Amniotic stem cell (primary cell): ENCODE results near the gene SNRPA.
"Not testable (repeated sequence)": the region's sequence is repeated elsewhere in the genome, so short reads cannot be mapped to it uniquely, and the experiment has no call there.

Source experiments
- DNase-seq: peaks from one replicate; lab custom pipeline; 2025; lab: John Stamatoyannopoulos, UW

The SNRPA gene

DNA sequence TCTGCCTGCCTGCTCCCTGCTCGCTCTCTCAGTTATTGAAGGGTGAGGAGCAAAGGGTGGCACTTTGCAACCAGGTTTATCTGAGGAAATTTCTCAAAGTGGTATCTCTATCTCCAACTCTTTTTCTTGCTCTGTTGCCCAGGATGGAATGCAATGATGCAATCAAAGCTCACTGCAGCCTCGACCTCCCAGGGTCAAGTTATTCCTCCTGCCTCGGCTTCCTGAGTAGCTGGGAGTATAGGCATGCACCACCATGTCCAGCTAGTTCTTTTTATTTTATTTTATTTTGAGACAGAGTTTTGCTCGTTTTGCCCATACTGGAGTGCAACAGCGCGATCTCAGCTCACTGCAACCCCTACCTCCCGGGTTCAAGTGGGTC is 5.6 kb upstream of the SNRPA start:
- DNase-seq, result no peak

- DNase-seq, result no peak
Observed at GRCh38 chr19:40747536-40747935, 3.5 kb upstream of the SNRPA start.

DNA sequence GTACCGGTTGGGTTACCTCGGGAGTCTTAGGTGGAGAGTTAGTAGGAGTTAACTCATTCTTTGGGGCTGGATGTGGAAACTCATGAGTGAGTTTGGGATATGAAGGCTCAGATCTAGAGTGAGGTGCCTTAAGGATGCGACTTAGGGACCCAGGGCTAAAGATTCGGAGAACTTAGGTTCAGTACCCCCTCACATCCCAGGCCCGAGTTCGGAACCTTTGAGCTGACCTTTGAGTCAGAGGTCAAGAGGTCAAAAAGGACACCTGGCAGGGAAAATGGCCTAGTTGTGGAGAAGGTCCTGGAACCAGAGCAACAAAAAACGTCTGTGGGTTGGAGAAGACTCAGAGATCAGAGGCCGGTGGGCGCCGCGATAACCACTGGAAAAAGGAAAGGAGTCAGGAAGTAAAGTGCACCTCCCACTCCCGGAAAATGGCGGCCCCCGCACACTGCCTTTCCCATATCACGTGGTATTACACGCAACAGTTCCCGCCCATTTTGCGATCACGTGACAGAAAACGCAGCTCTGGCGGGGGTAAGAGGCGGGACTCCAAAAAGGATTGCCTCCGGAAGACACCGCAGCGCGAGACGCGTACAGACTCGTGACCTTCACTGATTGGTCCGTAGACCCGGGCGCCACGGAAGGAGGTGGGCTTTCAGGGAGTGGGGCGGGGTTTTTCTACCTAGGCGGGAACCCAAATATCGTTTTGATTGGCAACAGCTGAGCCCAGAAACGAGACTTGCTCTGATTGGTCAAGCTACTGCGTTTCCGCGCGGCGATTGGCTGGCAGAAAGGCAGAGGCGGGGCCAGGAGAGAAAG is 737 bp upstream of the SNRPA start, which contains the start of gene ACTMAP:
TSS of gene ACTMAP (minus strand) at position 420 of the 816 bp plus-strand sequence. CDS start 674 bp downstream, outside the sequence.
- peak; percentile 99 for DNase-seq

DNA sequence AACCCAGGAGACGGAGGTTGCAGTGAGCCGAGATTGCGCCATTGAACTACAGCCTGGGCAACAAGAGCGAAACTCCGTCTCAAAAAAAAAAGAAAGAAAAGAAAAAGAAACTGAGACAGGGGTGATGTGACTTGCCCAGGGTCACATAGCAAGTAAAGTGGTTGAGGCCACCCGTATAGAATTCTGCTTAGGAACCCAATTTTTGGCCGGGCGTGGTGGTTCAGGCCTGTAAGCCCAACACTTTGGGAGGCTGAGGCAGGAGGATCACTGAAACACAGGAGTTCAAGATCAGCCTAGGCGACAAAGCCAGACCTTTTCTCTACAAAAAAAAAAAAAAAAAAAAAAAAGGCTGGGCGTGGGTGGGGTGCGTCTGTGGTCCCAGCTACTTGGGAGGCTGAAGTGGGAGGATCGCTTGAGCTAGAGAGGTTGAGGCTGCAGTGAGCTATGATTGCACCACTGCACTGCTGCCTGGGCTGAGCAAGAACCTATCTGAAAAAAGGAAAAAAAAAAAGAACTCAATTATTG is 1.3 kb downstream of the SNRPA start:
- no peak for DNase-seq

- no peak for DNase-seq
Observed at GRCh38 chr19:40754611-40755247, 3.7 kb downstream of the SNRPA start.

DNA sequence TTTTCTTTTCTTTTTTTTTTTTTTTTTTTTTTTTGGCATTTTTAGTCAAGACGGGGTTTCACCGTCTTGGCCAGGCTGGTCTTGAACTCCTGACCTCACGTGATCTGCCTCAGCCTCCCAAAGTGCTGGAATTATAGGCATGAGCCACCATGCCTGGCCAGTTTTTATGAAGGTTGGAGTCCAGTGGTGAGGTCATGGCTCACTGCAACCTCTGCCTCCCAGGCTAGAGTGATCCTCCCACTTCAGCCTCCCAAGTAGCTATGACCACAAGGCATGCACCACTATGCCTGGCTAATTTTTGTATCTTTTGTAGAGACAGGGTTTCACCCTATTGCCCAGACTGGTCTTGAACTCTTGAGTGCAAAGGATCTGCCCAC is 4.2 kb downstream of the SNRPA start:
- no peak for DNase-seq

DNA sequence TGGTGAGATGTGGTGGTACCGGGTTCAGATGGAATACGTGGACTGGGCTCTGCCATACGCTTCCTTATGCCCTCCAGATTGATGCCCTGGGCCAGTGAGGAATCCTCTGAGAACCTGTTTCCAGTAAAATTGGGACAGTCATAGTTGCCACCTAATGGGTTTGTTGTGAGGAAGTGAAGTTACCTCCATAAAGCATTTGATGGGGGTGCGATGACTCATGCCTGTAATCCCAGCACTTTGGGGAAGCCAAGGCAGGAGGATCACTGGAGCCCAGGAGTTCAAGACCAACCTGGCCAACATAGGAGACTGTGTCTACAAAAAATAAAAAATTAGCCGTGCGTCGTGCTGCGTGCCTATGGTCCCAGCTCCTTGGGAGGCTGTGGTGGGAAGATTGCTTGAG is 4.8 kb downstream of the SNRPA start:
- no peak for DNase-seq

GRCh38 chr19:40756502-40757110 is 5.6 kb downstream of the SNRPA start:
- DNase-seq, result no peak

- DNase-seq, result no peak
Observed at GRCh38 chr19:40758491-40758890, 7.5 kb downstream of the SNRPA start.

DNA sequence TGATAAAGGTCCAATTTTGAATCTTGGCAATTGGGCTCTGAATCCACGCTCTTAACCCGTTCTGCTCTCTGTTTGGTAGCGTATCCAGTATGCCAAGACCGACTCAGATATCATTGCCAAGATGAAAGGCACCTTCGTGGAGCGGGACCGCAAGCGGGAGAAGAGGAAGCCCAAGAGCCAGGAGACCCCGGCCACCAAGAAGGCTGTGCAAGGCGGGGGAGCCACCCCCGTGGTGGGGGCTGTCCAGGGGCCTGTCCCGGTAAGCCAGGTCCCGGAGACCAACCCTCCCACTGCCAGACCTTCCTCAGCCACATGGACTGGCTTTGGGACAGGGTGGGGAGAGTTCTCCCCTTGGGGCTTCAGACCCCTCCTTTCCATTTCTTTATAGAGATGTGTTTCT is 8.3 kb downstream of the SNRPA start:
- no peak for DNase-seq

DNA sequence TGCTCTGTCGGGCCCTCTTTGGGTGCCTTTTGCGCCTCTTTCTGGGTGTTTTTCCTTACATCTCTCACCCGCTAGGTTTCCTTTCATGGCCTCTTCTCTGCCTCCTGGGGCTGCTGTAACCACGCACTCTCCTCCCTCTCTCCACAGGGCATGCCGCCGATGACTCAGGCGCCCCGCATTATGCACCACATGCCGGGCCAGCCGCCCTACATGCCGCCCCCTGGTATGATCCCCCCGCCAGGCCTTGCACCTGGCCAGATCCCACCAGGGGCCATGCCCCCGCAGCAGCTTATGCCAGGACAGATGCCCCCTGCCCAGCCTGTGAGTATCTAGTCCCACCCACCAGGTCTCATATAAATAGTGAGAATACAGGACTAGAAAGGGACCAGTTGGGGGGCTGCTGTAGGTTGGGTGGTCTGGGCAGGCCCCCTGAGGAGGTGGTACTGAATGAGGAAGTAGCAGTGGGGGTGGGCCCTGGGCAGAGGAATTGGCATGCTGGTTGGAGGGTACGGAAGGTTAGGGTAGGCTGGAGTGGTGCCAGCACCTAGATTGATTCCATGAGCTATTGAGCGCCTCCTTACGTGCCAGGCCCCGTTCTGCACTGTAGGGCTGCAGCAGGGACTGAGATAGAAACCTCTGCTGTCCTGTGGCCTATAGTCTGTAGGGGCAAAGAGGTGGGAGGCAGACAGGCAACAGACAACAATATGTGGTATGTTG is 11.9 kb downstream of the SNRPA start:
- DNase-seq, result no peak

GRCh38 chr19:40763526-40763925 is 12.5 kb downstream of the SNRPA start:
- no peak for DNase-seq

DNA sequence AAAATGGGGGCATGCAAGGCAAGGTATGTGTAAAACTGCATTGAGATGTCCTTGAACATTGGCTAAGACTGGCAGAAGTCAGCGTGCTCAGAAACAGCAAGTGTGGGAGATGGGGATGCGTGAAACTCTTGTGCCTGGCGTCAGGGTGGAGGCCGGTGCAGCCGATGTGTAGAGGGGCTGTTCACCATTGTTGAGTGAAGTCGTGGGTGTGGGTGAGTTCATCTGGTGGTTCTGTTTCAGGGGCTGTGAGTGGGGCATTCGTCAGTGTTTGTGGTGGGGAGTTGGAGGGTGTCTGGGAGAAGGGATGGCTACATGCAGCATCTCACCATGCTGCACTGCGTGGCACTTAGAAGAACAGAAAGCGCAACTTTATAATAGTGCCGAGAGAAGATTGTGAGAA is 13.0 kb downstream of the SNRPA start:
- no peak for DNase-seq

DNA sequence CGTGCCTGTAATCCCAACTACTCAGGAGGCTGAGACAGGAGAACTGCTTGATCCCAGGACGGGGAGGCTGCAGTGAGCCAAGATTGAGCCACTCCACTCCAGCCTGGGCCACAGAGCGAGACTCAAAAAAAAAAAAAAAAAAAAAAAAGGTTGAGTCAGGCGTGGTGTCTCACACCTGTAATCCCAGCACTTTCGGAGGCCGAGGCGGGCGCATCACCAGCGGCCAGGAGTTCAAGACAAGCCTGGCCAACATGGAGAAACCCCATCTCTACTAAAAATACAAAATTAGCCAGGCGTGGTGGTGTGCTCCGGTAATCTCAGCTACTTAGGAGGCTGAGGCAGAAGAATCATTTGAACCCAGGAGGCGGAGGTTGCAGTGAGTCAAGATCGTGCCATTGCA is 15.4 kb downstream of the SNRPA start:
- not testable (repeated sequence) for DNase-seq

- DNase-seq, result no peak
Observed at GRCh38 chr19:40768869-40769268, 17.9 kb downstream of the SNRPA start.

GRCh38 chr19:40771101-40771862 is 20.3 kb downstream of the SNRPA start:
- DNase-seq, result not testable (repeated sequence)

- no peak for DNase-seq
Observed at GRCh38 chr19:40774916-40775631, 24.1 kb downstream of the SNRPA start, which contains the start of gene MIA. Gene MIA (plus strand): TSS chr19:40775521. CDS start chr19:40775543, 22 bp downstream.

- no peak for DNase-seq
Observed at GRCh38 chr19:40775632-40776022, 24.6 kb downstream of the SNRPA start.

DNA sequence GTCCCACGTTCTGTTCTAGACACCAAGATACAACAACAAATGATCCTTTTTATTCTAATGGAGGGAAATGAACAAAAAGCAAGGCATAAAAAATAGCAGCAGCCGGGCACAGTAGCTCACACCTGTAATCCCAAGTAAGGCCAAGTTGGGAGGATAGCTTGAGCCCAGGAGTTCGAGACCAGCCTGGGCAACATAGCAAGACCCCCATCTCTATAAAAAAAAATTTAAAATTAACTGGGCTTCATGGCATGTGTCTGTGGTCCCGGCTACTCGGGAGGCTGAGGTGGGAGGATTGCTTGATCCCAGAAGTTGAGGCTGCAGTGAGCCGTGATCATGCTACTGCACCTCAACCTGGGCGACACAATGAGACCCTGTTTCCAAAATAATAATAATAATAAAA is 25.4 kb downstream of the SNRPA start:
- DNase-seq, result no peak

GRCh38 chr19:40776932-40777644 is 26.1 kb downstream of the SNRPA start:
- DNase-seq, result peak; percentile 77
